ENCODE measurements around the gene TWIST2. TPM values are rescaled to one million over a fixed set of nuclear protein-coding genes. Genes with fewer than 3 reads are reported as not detected.

The TWIST2 gene
- total RNA-seq, 1 donor from 2014 or later = not detected

- no peaks in the 10 kb centered on the region for H3K4me1 Mint-ChIP-seq
- H3K4me3 Mint-ChIP-seq = no peak overlapping the region
- DNase-seq = no peak
- intact Hi-C loops (cut with micrococcal nuclease) = no loop called here
- H3K27ac Mint-ChIP-seq = no peak overlapping the region
- peaks cover 22% of the 10 kb centered on the region for H3K27me3 Mint-ChIP-seq
- H3K36me3 Mint-ChIP-seq (ENCODE audit: low read depth) = no peaks in the 10 kb centered on the region
- no peaks in the 10 kb centered on the region for H3K9me3 Mint-ChIP-seq
Observed at GRCh38 chr2:238855891-238856580, 8.2 kb downstream of the TWIST2 start.

DNA sequence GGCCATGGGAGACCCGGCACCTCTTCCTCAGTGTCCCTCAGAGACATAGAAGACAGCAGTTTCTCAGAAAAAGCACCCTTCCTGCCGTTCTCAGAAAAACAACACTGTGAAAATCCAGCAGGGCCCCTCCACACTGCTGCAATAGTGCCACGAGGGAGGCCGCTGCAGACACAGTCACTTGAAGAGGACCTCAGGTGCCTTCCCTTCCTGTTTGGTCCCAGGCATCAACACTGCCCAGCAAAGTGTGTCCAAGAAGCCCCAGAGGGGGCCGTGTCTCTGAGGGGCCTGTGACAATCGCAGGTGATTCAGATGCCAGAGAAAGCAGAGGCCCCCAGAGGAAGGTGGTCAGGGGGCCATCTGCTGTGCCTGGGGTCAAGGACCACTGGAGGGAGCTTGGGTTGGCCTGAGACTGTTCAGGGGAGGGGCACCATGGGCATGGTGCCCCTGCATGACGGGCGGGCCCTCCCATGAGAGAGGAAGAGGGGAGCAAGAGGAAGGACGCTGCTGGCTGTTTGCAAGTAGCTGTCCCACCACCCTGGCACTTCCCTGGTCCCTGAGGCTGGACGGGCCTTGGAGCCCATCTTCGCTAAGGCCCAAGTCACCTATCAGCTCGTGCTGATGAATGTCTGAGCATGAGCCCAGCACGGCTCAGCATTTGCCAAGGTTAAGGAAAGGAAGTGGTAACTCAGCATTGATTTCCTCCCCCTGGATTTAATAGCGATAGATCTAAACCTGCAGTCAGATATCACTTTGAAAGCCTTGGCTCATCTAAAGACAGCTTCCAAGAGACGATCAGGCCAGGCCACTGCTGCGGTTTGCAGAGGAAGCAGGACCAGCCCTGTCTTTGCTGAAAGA, 9.1 kb downstream of the TWIST2 start:
- Mint-ChIP-seq H3K9me3 (no peaks in the 10 kb centered on the region), H3K27ac (no peak overlapping the region), H3K4me1 (no peaks in the 10 kb centered on the region), H3K36me3 (ENCODE audit: low read depth) (no peaks in the 10 kb centered on the region), H3K4me3 (no peak overlapping the region), H3K27me3 (peaks cover 16% of the 10 kb centered on the region)
- intact Hi-C loops (cut with micrococcal nuclease) = no loop called here
- DNase-seq = no peak

DNA sequence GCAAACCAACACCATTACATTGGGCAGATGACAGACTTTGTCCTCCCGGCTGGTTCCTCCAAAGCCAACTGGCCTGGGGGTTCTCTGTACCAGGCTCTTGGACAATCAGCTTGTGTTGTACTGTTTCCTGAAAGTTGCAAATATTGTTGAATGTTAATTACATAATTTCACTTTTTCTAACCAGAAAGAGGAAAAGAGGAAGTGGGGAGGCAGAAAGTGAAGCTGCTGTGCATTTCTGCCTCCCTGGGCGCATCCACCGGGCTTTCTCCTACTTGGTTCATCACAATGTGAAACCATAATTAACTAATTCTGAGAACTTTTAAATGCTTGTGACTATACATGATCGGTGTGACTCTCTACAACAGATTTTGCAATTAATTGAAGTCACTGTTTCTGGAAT, 10.1 kb downstream of the TWIST2 start:
- Mint-ChIP-seq H3K27me3 (peaks cover 13% of the 10 kb centered on the region), H3K4me1 (no peaks in the 10 kb centered on the region), H3K27ac (no peak overlapping the region), H3K36me3 (ENCODE audit: low read depth) (no peaks in the 10 kb centered on the region), H3K9me3 (no peaks in the 10 kb centered on the region), H3K4me3 (no peak overlapping the region)
- no peak for DNase-seq
- intact Hi-C loops (cut with micrococcal nuclease) = no loop called here

DNA sequence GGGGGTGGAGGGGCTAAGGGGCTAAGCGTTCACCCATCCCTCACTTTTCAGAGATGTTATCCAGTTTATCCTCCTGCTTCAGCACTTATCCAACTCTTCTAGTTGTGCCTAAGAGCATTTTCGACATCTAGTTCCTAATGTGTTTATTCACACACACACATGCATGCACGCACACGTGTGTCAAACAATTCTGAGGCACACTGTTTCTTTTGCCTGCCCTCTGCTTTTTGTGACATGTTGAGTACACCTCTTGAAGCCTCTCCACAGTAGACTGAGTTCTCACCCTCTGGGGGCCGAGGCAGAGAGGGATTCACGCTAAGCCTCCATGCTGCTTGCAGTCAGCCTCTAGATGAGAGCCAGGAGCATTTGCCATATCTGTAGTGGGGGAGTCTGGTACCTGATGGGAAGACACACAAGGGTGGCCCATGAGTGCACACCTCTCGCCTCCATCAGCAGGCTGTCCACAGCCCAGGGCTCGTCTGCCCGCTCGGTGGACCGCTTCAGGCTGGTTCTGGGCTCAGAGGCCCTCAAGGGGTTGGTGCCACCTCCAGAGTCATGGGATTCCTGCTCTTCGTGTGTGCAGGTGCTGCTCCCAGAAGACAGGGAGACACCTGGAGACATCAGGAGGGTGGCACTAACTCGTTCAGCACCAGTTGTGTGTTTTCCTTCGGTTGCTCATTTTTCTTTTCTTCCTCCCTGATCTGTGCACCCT, 11.9 kb downstream of the TWIST2 start:
- no peak overlapping the region for H3K4me3 Mint-ChIP-seq
- no peak overlapping the region for H3K27ac Mint-ChIP-seq
- DNase-seq = no peak
- H3K36me3 Mint-ChIP-seq (ENCODE audit: low read depth) = no peaks in the 10 kb centered on the region
- H3K4me1 Mint-ChIP-seq = peaks cover 3% of the 10 kb centered on the region
- H3K27me3 Mint-ChIP-seq = peaks cover 8% of the 10 kb centered on the region
- intact Hi-C loops (cut with micrococcal nuclease) = no loop called here
- no peaks in the 10 kb centered on the region for H3K9me3 Mint-ChIP-seq

- H3K4me1 Mint-ChIP-seq = peaks cover 3% of the 10 kb centered on the region
- intact Hi-C loops (cut with micrococcal nuclease) = no loop called here
- H3K27me3 Mint-ChIP-seq = peaks cover 4% of the 10 kb centered on the region
- DNase-seq = no peak
- H3K4me3 Mint-ChIP-seq = no peak overlapping the region
- H3K36me3 Mint-ChIP-seq (ENCODE audit: low read depth) = no peaks in the 10 kb centered on the region
- H3K27ac Mint-ChIP-seq = no peak overlapping the region
- H3K9me3 Mint-ChIP-seq = no peaks in the 10 kb centered on the region
Observed at GRCh38 chr2:238861013-238861730, 13.3 kb downstream of the TWIST2 start.

- Mint-ChIP-seq H3K36me3 (ENCODE audit: low read depth) (no peaks in the 10 kb centered on the region), H3K27me3 (peaks cover 4% of the 10 kb centered on the region)
Observed at GRCh38 chr2:238861766-238862315, 14.0 kb downstream of the TWIST2 start.

DNA sequence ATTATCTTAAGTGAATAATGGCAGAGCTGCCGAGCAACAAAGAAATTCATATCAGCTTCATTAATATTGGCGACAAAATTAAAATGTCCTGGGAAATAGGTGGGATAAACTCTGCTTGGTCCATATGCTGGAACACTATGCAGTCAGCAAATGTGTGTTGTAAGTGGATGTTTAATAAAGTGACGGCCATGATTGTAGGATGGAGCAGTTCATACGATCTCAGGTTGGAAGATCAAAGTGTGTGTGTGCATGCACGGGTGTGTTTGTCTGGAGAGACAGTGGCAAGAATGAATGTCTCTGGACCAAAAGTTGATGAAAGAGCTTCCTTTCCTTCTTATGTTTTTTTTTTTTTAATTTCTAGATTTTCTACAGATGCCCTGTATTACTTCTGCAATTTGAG, 14.8 kb downstream of the TWIST2 start:
- Mint-ChIP-seq H3K4me3 (no peak overlapping the region), H3K4me1 (peaks cover 3% of the 10 kb centered on the region), H3K27ac (no peak overlapping the region), H3K9me3 (no peaks in the 10 kb centered on the region), H3K27me3 (peaks cover 4% of the 10 kb centered on the region), H3K36me3 (ENCODE audit: low read depth) (no peaks in the 10 kb centered on the region)
- DNase-seq = no peak
- intact Hi-C loops (cut with micrococcal nuclease) = no loop called here

More at GRCh38 chr2:238861766-238862315, 14.0 kb downstream of the TWIST2 start:
- Mint-ChIP-seq H3K9me3 (no peaks in the 10 kb centered on the region), H3K27ac (no peak overlapping the region), H3K4me1 (peaks cover 3% of the 10 kb centered on the region), H3K4me3 (no peak overlapping the region)
- DNase-seq = no peak
- intact Hi-C loops (cut with micrococcal nuclease) = no loop called here

DNA sequence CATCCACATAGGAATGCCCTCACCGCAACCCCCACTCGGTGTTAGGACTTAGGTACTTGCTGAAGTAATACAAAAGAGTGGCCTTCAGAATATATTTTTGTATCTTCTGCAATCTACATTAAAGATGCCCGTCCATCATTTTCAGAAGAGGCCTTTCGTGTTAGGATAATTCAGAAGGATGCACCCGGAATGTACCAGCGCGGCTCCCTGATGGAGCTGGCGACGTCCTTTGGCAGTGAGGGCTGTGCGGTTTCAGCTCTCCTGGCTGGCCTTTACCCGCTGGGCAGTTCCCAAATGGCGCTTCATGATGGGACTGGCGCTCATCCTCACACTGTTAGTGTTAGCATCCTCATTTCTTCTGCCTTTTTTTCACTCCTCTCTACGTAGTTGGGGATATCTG, 15.3 kb downstream of the TWIST2 start:
- H3K9me3 Mint-ChIP-seq = no peaks in the 10 kb centered on the region
- no peak overlapping the region for H3K27ac Mint-ChIP-seq
- H3K27me3 Mint-ChIP-seq = peaks cover 4% of the 10 kb centered on the region
- H3K36me3 Mint-ChIP-seq (ENCODE audit: low read depth) = no peaks in the 10 kb centered on the region
- peaks cover 3% of the 10 kb centered on the region for H3K4me1 Mint-ChIP-seq
- intact Hi-C loops (cut with micrococcal nuclease) = no loop called here
- no peak overlapping the region for H3K4me3 Mint-ChIP-seq
- no peak for DNase-seq

GRCh38 chr2:238863749-238864206, 15.9 kb downstream of the TWIST2 start:
- H3K36me3 Mint-ChIP-seq (ENCODE audit: low read depth) = no peaks in the 10 kb centered on the region
- no peaks in the 10 kb centered on the region for H3K9me3 Mint-ChIP-seq
- H3K4me3 Mint-ChIP-seq = no peak overlapping the region
- peaks cover 3% of the 10 kb centered on the region for H3K4me1 Mint-ChIP-seq
- intact Hi-C loops (cut with micrococcal nuclease) = no loop called here
- no peak for DNase-seq
- peaks cover 4% of the 10 kb centered on the region for H3K27me3 Mint-ChIP-seq
- H3K27ac Mint-ChIP-seq = no peak overlapping the region

DNA sequence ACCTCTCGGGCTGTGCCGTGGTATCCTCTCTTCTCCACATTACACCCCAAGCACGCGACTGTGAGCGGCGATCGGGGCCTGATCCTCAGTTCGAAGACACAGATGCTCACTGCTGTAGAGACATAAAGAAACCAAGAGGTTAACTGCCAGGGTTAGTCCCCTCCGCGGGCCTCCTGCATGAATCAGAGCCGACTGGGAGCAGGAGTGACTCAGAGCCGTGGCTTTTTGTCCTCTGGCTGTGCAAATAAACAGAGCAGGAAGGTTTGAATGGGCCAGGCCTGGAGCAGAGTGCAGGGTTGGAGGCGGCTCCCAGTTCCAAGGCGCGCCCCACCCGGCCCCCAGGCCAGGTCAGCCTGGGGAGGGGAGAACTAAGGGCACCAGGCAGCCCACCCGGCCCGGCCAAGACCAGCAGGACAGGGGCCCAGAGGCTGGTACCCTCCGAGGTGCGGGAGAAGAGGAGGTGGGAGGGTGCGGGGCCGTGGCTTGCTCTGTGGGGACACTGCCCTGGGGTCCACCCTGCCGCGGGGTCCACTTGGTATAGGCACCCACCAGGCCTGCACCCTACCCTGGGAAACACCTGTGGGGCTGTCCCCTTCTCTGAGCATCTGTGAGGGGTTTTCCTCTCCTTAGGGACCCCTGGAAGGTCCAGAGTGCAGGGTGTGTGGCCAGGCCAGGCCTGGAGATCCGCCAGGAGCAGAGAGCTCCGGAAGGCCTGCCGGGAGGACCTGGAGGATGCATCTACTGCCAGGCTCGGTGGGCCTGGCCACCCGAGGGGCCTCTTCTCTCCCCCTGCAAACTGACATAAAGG, 16.5 kb downstream of the TWIST2 start:
- Mint-ChIP-seq H3K36me3 (ENCODE audit: low read depth) (no peaks in the 10 kb centered on the region), H3K27ac (no peak overlapping the region), H3K4me1 (peaks cover 3% of the 10 kb centered on the region), H3K9me3 (no peaks in the 10 kb centered on the region), H3K27me3 (peaks cover 4% of the 10 kb centered on the region), H3K4me3 (no peak overlapping the region)
- intact Hi-C loops (cut with micrococcal nuclease) = no loop called here
- DNase-seq = no peak

- Mint-ChIP-seq H3K9me3 (peaks cover 3% of the 10 kb centered on the region), H3K4me3 (no peak overlapping the region)
- DNase-seq = no peak
Observed at GRCh38 chr2:238865015-238865719, 17.3 kb downstream of the TWIST2 start.

GRCh38 chr2:238865744-238866355, 18.0 kb downstream of the TWIST2 start:
- H3K4me1 Mint-ChIP-seq = peaks cover 3% of the 10 kb centered on the region
- no peaks in the 10 kb centered on the region for H3K36me3 Mint-ChIP-seq (ENCODE audit: low read depth)
- no peak for DNase-seq
- H3K4me3 Mint-ChIP-seq = no peak overlapping the region
- peaks cover 3% of the 10 kb centered on the region for H3K9me3 Mint-ChIP-seq
- intact Hi-C loops (cut with micrococcal nuclease) = no loop called here
- H3K27ac Mint-ChIP-seq = no peak overlapping the region
- H3K27me3 Mint-ChIP-seq = peaks cover 2% of the 10 kb centered on the region

More at GRCh38 chr2:238865015-238865719, 17.3 kb downstream of the TWIST2 start:
- Mint-ChIP-seq H3K4me1 (peaks cover 3% of the 10 kb centered on the region), H3K36me3 (ENCODE audit: low read depth) (no peaks in the 10 kb centered on the region), H3K27ac (no peak overlapping the region), H3K27me3 (peaks cover 3% of the 10 kb centered on the region)
- intact Hi-C loops (cut with micrococcal nuclease) = no loop called here

Data from activated CD4-positive, alpha-beta T cell treated with anti-CD3 and anti-CD28 coated beads, Interleukin-2, amount 10 ng/mL, durations not matched to agents 24 days and 14 days (primary cell).